BE2C (cell line): ENCODE measurements around the gene LBHD1. TPM values are rescaled to one million over a fixed set of nuclear protein-coding genes. Genes with fewer than 3 reads are reported as not detected.

Experiments used
- DNase-seq: peaks from one replicate; pipeline ENCODE4 v3.0.0-alpha.2; 2020
- H3K27me3 ChIP-seq: fragments of 250-450 bp; sonication (Bioruptor Pico); 2 replicates; pipeline ENCODE4 v1.5.1; 2020; ENCODE audit warnings: mild to moderate bottlenecking
- H3K36me3 ChIP-seq: fragments of 250-450 bp; sonication (Bioruptor Pico); 2 replicates; pipeline ENCODE4 v1.5.1; 2020; ENCODE audit warnings: mild to moderate bottlenecking
- H3K4me1 ChIP-seq: fragments of 250-450 bp; sonication (Bioruptor Pico); 2 replicates; pipeline ENCODE4 v1.5.1; 2020
- H3K4me3 ChIP-seq: 2 replicates; pipeline ENCODE4 v1.5.1; 2011; ENCODE audit warnings: low read depth, low read length
- H3K9me3 ChIP-seq: fragments of 250-450 bp; sonication (Bioruptor Pico); 2 replicates; pipeline ENCODE4 v1.5.1; 2020
- polyA plus RNA-seq: library from polyadenylated mRNA; unstranded; fragments of >200 nt; gene quantifications from one replicate; pipeline ENCODE4 v1.2.1, GENCODE V29; 2012; ENCODE audit warnings: low read depth, missing spikeins; ENCODE audit not compliant: insufficient read length, insufficient read depth
- TF ChIP-seq, protein P1 (sequence below): IDR thresholded peaks from 2 replicates; pipeline ENCODE4 v1.5.1; 2012; ENCODE audit warnings: mild to moderate bottlenecking, low read depth, low read length

Gene LBHD1
- polyA plus RNA-seq = 2.6 TPM

DNA sequence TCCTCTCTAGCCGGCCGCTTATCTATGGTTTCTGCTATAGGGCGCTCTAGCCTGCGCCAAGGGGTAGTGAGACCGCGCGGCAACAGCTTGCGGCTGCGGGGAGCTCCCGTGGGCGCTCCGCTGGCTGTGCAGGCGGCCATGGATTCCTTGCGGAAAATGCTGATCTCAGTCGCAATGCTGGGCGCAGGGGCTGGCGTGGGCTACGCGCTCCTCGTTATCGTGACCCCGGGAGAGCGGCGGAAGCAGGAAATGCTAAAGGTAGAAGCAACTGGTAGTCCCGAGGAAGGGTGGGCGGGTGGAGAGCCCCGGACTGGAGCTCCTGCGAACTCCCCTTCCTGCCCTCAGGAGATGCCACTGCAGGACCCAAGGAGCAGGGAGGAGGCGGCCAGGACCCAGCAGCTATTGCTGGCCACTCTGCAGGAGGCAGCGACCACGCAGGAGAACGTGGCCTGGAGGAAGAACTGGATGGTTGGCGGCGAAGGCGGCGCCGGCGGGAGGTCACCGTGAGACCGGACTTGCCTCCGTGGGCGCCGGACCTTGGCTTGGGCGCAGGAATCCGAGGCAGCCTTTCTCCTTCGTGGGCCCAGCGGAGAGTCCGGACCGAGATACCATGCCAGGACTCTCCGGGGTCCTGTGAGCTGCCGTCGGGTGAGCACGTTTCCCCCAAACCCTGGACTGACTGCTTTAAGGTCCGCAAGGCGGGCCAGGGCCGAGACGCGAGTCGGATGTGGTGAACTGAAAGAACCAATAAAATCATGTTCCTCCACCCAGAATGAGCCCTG is at the start of gene LBHD1, which contains the start of gene UQCC3:
Gene LBHD1, minus strand, starts transcription at position 660 of the 782 bp plus-strand sequence. CDS start 2,236 bp downstream, outside the sequence.
Gene UQCC3, plus strand, starts transcription at position 66 of the 782 bp plus-strand sequence. Its CDS starts 73 bp downstream, at position 139.
- Histone ChIP-seq H3K9me3 (no peaks in the 10 kb centered on the region), H3K4me1 (no peaks in the 10 kb centered on the region), H3K4me3 (peak within 1 kb of the TSS; percentile 77), H3K36me3 (peaks cover 12% of the 10 kb centered on the region), H3K27me3 (no peaks in the 10 kb centered on the region)
- TF ChIP-seq, protein P1, sequence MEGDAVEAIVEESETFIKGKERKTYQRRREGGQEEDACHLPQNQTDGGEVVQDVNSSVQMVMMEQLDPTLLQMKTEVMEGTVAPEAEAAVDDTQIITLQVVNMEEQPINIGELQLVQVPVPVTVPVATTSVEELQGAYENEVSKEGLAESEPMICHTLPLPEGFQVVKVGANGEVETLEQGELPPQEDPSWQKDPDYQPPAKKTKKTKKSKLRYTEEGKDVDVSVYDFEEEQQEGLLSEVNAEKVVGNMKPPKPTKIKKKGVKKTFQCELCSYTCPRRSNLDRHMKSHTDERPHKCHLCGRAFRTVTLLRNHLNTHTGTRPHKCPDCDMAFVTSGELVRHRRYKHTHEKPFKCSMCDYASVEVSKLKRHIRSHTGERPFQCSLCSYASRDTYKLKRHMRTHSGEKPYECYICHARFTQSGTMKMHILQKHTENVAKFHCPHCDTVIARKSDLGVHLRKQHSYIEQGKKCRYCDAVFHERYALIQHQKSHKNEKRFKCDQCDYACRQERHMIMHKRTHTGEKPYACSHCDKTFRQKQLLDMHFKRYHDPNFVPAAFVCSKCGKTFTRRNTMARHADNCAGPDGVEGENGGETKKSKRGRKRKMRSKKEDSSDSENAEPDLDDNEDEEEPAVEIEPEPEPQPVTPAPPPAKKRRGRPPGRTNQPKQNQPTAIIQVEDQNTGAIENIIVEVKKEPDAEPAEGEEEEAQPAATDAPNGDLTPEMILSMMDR = no peak
- peak; percentile 71 for DNase-seq

DNA sequence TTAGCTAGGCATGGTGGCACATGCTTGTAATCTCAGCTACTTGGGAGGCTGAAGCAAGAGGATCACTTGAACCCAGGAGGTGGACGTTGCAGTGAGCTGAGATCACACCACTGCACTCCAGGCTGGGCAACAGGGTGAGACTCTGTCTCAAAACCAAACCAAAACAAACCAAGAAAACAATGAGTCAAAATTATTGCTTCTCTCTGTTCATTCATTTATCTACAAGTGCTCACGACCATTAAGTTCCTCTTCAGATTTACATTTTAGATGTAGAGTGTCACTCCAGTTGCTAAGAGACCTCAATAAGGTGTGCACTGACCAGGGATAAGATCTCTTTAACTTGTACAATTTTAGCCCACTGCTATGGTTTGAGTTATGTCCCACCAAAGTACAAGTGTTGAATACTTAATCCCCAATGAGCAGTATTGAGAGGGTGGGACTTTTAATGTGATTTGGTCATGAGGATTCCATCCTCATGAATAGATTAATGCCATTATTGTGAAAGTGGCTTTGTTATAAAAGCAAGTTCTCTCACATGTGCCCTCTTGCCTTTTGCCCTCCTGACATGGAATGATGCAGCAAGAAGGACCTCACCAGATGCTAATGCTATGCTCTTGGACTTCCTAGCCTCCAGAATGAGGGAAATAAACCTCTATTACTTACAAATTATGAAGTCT is 47.4 kb upstream of the LBHD1 start:
- TF ChIP-seq, protein P1 = no peak
- no peak for DNase-seq
- no peaks in the 10 kb centered on the region for H3K4me1 ChIP-seq
- no peak overlapping the region for H3K4me3 ChIP-seq
- no peaks in the 10 kb centered on the region for H3K27me3 ChIP-seq
- peaks cover 76% of the 10 kb centered on the region for H3K36me3 ChIP-seq
- H3K9me3 ChIP-seq = no peaks in the 10 kb centered on the region

- TF ChIP-seq, protein P1 = no peak
- Histone ChIP-seq H3K27me3 (no peaks in the 10 kb centered on the region), H3K4me1 (no peaks in the 10 kb centered on the region), H3K4me3 (no peak overlapping the region), H3K9me3 (no peaks in the 10 kb centered on the region), H3K36me3 (peaks cover 54% of the 10 kb centered on the region)
- no peak for DNase-seq
Observed at GRCh38 chr11:62716816-62717215, 44.7 kb upstream of the LBHD1 start.

GRCh38 chr11:62716206-62716605 is 44.1 kb upstream of the LBHD1 start:
- H3K27me3 ChIP-seq = no peaks in the 10 kb centered on the region
- DNase-seq = no peak
- no peaks in the 10 kb centered on the region for H3K9me3 ChIP-seq
- H3K36me3 ChIP-seq = peaks cover 55% of the 10 kb centered on the region
- no peak overlapping the region for H3K4me3 ChIP-seq
- TF ChIP-seq, protein P1 = no peak
- H3K4me1 ChIP-seq = no peaks in the 10 kb centered on the region

- no peaks in the 10 kb centered on the region for H3K4me1 ChIP-seq
Observed at GRCh38 chr11:62715150-62716130, 43.4 kb upstream of the LBHD1 start.

More at GRCh38 chr11:62715150-62716130, 43.4 kb upstream of the LBHD1 start:
- Histone ChIP-seq H3K27me3 (no peaks in the 10 kb centered on the region), H3K36me3 (peaks cover 53% of the 10 kb centered on the region), H3K4me3 (no peak overlapping the region), H3K9me3 (no peaks in the 10 kb centered on the region)
- TF ChIP-seq, protein P1 = no peak
- DNase-seq = no peak
